ENCODE results near the gene FEM1A. TPM values are rescaled to one million over a fixed set of nuclear protein-coding genes. Genes with fewer than 3 reads are reported as not detected.

Gene FEM1A
- total and polyA plus RNA-seq, 2 donors (not counting 1 experiment from before 2014, with no cell fraction given), result 5.8 to 18.7 TPM

GRCh38 chr19:4830332-4830731, 38.8 kb downstream of the FEM1A start:
- CTCF ChIA-PET, result interaction anchor here (1.0 to 11.1 kb wide), 5 partner anchors 10 to 25 kb away, joined by 3 to 135 read pairs (median 4); no protein-coding TSS in a partner anchor
- peaks cover 56% of the 10 kb centered on the region for H3K79me2 ChIP-seq (ENCODE audit: control insufficient read depth, insufficient read depth, low read length)
- POLR2A ChIA-PET, result interaction anchor here (0.6 kb wide), 1 partner anchor 93 kb away, joined by 5 read pairs; no protein-coding TSS in a partner anchor

More at GRCh38 chr19:4830332-4830731, 38.8 kb downstream of the FEM1A start:
- no peaks in the 10 kb centered on the region for H3K27me3 Mint-ChIP-seq
- Histone ChIP-seq H3K4me2 (replicated peaks; ENCODE audit: low read depth, low read length, poor library complexity, severe bottlenecking) (peak overlapping the region; percentile 93), H3K9ac (ENCODE audit: low read length) (peak overlapping the region; percentile 87), H3K4me1 (ENCODE audit: control insufficient read depth in 2 of 2, insufficient read depth in 2 of 2, low read length in 2 of 2) (peaks cover 17 to 41% of the 10 kb centered on the region in 2 donors), H3K36me3 (replicated peaks in 1 of 2; ENCODE audit: control extremely low read depth in 1 of 2, control insufficient read depth in 1 of 2, extremely low read depth in 1 of 2, insufficient read depth in 2 of 2, low read length in 1 of 2) (no peaks in the 10 kb centered on the region), H3K27me3 (replicated peaks in 1 of 4; ENCODE audit: control extremely low read depth in 1 of 4, control insufficient read depth in 3 of 4, insufficient read depth in 4 of 4, low read length in 3 of 4) (no peaks in the 10 kb centered on the region), H3K27ac (ENCODE audit: low read length in 2 of 2) (peak overlapping the region; percentile 91 to 92), H3K9me3 (ENCODE audit: control extremely low read depth in 1 of 3, control insufficient read depth in 2 of 3, insufficient read depth in 1 of 3, low read length in 2 of 3) (no peaks in the 10 kb centered on the region), H4K20me1 (ENCODE audit: control insufficient read depth, insufficient read depth, low read length, poor library complexity, severe bottlenecking) (peaks cover 22% of the 10 kb centered on the region), H2AFZ (ENCODE audit: insufficient read depth, low read depth, low read length, poor library complexity, severe bottlenecking) (no peak overlapping the region), H3K4me3 (ENCODE audit: control extremely low read depth in 1 of 5, extremely low read depth in 1 of 5, insufficient read depth in 1 of 5, low read depth in 2 of 5, low read length in 4 of 5) (peak overlapping the region; percentile 84 to 96 (median 89))
- peaks cover 30% of the 10 kb centered on the region for H3K4me1 Mint-ChIP-seq
- H3K27ac Mint-ChIP-seq, result peak overlapping the region; percentile 93
- DNase-seq (no peak), ATAC-seq (ENCODE audit: low read depth) (no peak)
- no peaks in the 10 kb centered on the region for H3K9me3 Mint-ChIP-seq (ENCODE audit: insufficient read depth)
- peak overlapping the region; percentile 93 for H3K4me3 Mint-ChIP-seq
- TF ChIP-seq EZH2 (IDR thresholded peaks at IDR 0.05; ENCODE audit: borderline replicate concordance, insufficient read depth, low read depth, low read length, poor library complexity, severe bottlenecking), result no peak
- no peak for TF ChIP-seq CTCF (IDR thresholded peaks at IDR 0.05)
- intact Hi-C loops (cut with micrococcal nuclease), result no loop called here
- WGBS (ENCODE audit: insufficient coverage), result 92% methylated on average over 5 of the region's 6 CpGs
